ENCODE data around the gene SEL1L. TPM values are rescaled to one million over a fixed set of nuclear protein-coding genes. Genes with fewer than 3 reads are reported as not detected.
A peak's percentile ranks its signal among the peaks of the same experiment; 100 is the strongest.

Gene SEL1L
- total and polyA plus RNA-seq, 4 donors = 13.2 to 101 (median 49.2) TPM

- Histone ChIP-seq H3K4me1 (ENCODE audit: control insufficient read depth in 5 of 5, insufficient read depth in 5 of 5, low read length in 5 of 5) (peaks cover 0 to 11% (median 4%) of the 10 kb centered on the region in 5 donors), H3K27ac (ENCODE audit: low read depth in 1 of 2, low read length in 1 of 2) (no peak overlapping the region), H3K4me3 (no peak overlapping the region), H3K27me3 (ENCODE audit: control insufficient read depth in 3 of 3, insufficient read depth in 3 of 3, low read length in 2 of 3) (peaks cover 0 to 36% (median 18%) of the 10 kb centered on the region in 3 donors), H3K9me3 (ENCODE audit: control insufficient read depth in 4 of 4, insufficient read depth in 3 of 4, low read length in 3 of 4) (no peaks in the 10 kb centered on the region), H3K36me3 (ENCODE audit: control insufficient read depth in 4 of 4, insufficient read depth in 4 of 4, low read length in 4 of 4) (no peaks in the 10 kb centered on the region), H3K9ac (ENCODE audit: insufficient read depth in 1 of 2, low read length in 2 of 2) (no peak overlapping the region)
- 63 to 88% methylated on average over 3 of the region's 3 CpGs for WGBS, 2 donors
- TF ChIP-seq CTCF (IDR thresholded peaks at IDR 0.05; ENCODE audit: control extremely low read depth, extremely low read depth) = no peak
- no peak for DNase-seq
- no peak for ATAC-seq (ENCODE audit: insufficient read depth, low FRiP score)
Observed at GRCh38 chr14:81440041-81440440, 93.6 kb downstream of the SEL1L start.

- H3K27me3 ChIP-seq (ENCODE audit: control insufficient read depth in 3 of 3, insufficient read depth in 3 of 3, low read length in 2 of 3) = peaks cover 0 to 40% (median 23%) of the 10 kb centered on the region in 3 donors
- no peak for TF ChIP-seq CTCF (IDR thresholded peaks at IDR 0.05; ENCODE audit: control extremely low read depth, extremely low read depth)
- WGBS, 2 donors = 46 to 54% methylated on average over 4 of the region's 4 CpGs
- H3K9ac ChIP-seq (ENCODE audit: insufficient read depth in 1 of 2, low read length in 2 of 2) = no peak overlapping the region
- no peaks in the 10 kb centered on the region for H3K9me3 ChIP-seq (ENCODE audit: control insufficient read depth in 4 of 4, insufficient read depth in 3 of 4, low read length in 3 of 4)
- peaks cover 0 to 13% (median 10%) of the 10 kb centered on the region in 5 donors for H3K4me1 ChIP-seq (ENCODE audit: control insufficient read depth in 5 of 5, insufficient read depth in 5 of 5, low read length in 5 of 5)
- DNase-seq (no peak), ATAC-seq (ENCODE audit: insufficient read depth, low FRiP score) (no peak)
- no peak overlapping the region for H3K4me3 ChIP-seq
- H3K36me3 ChIP-seq (ENCODE audit: control insufficient read depth in 4 of 4, insufficient read depth in 4 of 4, low read length in 4 of 4) = no peaks in the 10 kb centered on the region
- H3K27ac ChIP-seq (ENCODE audit: low read depth in 1 of 2, low read length in 1 of 2) = no peak overlapping the region
Observed at GRCh38 chr14:81437244-81437643, 96.4 kb downstream of the SEL1L start.

GRCh38 chr14:81436296-81437138 lies 97.1 kb downstream of the SEL1L start:
- peaks cover 0 to 40% (median 23%) of the 10 kb centered on the region in 3 donors for H3K27me3 ChIP-seq (ENCODE audit: control insufficient read depth in 3 of 3, insufficient read depth in 3 of 3, low read length in 2 of 3)
- DNase-seq (peak; percentile 80 to 88 (median 83)), ATAC-seq (ENCODE audit: insufficient read depth, low FRiP score) (peak; percentile 97)
- peaks cover 0 to 13% (median 10%) of the 10 kb centered on the region in 5 donors for H3K4me1 ChIP-seq (ENCODE audit: control insufficient read depth in 5 of 5, insufficient read depth in 5 of 5, low read length in 5 of 5)
- no peak overlapping the region for H3K9ac ChIP-seq (ENCODE audit: insufficient read depth in 1 of 2, low read length in 2 of 2)
- no peak overlapping the region for H3K27ac ChIP-seq (ENCODE audit: low read depth in 1 of 2, low read length in 1 of 2)
- WGBS, 2 donors = 1 to 2% methylated on average over 73 to 79 of the region's 79 CpGs
- no peaks in the 10 kb centered on the region for H3K36me3 ChIP-seq (ENCODE audit: control insufficient read depth in 4 of 4, insufficient read depth in 4 of 4, low read length in 4 of 4)
- H3K9me3 ChIP-seq (ENCODE audit: control insufficient read depth in 4 of 4, insufficient read depth in 3 of 4, low read length in 3 of 4) = no peaks in the 10 kb centered on the region
- peak overlapping the region; percentile 35 for H3K4me3 ChIP-seq
- TF ChIP-seq CTCF (IDR thresholded peaks at IDR 0.05; ENCODE audit: control extremely low read depth, extremely low read depth) = no peak

All from lung (tissue), 12 donors.